ENCODE measurements around the gene AMPH.

The AMPH gene

DNA sequence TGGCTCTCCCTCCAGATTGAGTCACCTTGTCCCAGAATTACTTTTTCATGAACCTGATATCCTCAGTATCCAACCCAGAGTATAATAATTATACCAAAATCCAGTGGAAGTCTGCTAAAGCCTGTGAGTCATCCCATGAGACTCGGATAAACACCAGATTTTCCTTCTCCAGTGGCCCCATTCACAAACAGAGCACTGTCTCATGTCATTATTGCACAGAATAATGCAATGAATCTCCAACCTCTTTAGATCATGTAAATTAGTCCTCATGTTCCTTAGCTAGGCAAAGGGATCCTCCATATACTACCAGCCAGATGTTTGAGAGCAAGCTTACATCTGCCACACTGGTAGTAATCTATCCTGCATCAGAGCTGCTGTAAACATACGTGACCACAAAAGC lies 89.0 kb downstream of the AMPH start:
- DNase-seq (ENCODE audit: low read depth in 2 of 2) = peak; percentile 80 to 82

DNA sequence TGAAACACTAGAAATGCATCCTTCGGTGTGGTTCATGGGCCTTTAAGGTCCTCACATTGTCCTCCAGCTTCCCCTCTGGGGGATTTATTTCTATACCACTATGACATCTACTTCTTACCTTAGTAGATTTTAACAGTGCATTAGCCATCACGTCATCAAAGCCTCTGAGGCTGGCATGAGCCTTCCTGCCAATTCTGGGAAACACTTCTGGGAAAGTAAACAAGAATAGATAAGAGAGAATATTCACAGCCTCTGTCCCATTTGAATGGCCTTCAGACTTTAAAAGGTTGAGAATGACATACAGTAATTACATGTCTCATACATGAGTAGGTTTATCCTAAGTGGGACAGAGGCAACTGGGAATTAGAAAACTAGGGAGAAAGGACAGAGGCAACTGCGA lies 89.7 kb downstream of the AMPH start:
- DNase-seq (ENCODE audit: low read depth in 2 of 2) = no peak

DNA sequence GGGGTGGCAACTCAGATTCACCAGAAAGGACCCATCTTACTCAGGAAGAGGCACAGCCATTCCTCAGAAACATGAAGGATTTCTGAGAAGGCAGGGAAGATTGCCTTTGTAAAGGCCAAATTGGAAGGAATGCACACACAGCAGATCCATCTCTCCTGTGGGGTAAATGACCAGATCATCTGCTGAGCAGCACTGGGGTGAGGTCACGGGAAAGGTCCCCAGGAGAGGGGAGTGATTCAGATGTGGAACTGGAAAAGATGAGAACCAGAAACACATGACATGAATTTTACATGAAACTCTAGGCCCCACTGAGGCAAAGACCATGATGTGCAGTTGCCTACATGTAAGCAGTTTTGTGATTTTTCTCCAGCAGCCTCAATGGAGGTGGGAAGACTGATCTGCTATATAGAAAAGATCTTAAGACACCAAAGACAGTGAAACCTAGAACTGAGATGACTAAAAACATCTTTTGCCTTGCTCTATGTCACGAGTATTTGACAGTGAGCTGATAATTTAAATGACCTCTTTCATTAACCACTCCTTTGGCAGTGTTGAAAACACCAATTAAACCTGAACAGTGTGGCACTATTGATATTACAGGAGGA lies 91.6 kb downstream of the AMPH start:
- no peak for DNase-seq (ENCODE audit: low read depth in 2 of 2)

DNA sequence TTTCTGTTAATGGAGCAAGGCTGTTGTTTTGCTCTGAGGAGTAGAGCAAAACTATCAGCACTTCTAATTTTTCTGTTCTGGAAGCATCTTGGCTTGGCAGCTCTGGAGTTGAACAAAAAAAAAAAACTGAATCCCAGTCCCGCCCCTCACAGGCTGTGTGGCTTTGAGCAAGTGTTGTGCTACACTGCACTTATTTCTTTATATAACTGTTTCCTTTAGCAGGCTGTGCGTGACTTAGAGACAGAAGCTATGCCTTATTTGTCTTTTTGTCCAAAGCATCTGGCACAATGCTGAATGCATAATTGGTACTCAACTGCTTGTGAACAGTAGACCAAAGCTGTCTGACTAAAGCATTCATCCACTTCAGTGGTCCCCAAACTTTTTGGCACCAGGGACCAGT lies 96.1 kb downstream of the AMPH start:
- no peak for DNase-seq (ENCODE audit: low read depth in 2 of 2)

DNA sequence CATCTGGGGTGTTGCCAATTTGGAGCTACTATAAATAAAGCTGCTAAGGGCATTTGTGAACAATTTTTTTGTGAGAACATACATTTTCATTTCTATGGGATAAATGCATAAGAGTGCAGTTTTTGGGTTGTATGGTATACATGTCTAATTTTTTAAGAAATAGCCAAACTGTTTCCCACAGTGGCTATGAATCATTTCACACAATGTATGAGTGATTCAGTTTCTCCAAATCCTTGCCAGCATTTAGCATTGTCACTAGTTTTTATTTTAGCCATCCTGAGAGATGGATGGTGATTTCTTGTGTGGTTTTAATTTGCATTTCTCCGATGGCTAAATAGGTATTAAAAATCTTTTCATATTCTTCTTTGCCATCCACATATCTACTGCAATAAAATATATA lies 105.3 kb downstream of the AMPH start:
- no peak for DNase-seq (ENCODE audit: low read depth in 2 of 2)

DNA sequence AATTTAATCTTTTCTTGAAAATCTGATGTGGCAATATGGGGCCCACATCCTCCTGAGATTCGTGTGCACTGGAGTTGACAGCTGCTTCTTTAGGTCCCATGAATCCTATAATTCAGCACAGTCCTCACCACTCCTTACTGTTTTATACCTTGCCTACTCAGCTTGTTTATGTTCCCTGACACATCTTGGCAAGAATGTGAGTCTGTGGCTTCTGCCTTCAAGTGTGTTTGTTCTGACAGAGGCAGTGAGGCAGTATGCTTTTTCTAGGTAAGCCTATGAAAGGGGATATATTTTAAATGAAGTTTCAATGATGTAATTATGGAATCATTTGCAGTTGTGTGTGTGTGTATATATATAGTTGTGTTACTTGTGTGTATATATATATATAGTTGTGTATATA lies 106.4 kb downstream of the AMPH start:
- peak in 1 of 2 experiments; percentile 13 for DNase-seq (ENCODE audit: low read depth in 2 of 2)

DNA sequence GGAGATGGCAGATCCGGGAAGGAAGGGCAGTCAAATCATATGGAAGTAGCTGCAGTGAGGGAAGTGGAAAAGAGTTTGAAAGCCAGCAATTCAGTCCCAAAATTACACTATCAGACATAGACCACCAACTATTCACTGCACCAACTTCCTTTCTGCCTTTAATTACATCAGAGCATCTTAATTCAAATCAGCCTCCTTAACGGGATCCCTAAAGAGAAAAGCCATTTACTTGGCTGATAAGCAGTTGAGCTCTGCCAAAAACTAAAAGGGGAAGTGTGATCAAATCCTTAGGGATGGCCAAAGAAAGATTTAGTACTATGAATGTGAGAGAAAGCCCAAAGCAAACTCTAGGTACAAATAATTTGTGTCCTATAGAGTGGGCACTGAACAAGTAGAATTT lies 110.4 kb downstream of the AMPH start:
- no peak for DNase-seq (ENCODE audit: low read depth in 2 of 2)

DNA sequence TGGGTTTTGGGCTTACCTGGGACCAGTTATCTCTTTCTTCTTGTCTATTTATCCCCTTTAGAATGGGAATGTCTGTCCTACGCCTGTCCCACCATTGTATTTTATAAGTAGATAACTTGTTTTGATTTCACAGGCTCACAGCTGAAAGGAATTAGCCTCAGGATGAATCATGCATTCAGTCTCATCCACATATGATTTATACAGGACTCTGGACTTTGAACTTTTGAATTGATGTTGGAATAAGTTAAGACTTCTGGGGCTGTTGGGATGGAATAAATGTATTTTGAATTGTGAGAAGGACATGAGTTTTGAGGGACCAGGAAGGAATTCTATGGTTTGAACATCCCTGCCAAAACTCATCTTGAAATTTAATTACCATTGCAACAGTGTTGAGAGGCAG lies 112.6 kb downstream of the AMPH start:
- peak; percentile 52 to 54 for DNase-seq (ENCODE audit: low read depth in 2 of 2)

DNA sequence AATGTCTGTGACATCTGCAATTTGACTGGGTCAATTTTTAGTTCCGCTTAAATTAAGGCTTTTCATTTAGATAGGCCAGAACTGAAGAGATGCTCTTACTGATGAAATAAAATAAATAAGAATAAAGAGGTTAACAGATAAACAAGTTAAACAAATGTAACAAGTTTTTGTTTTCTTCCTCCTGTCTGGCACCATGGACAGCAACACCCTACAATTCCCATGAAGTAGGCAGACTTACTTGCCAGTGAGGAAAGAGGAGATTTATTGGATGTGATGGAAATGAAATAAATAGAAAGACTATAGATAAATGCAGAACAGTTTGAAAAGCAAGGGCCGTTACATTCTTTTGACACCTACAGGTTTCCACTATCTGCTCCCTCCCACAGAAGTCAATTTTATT lies 118.5 kb downstream of the AMPH start:
- no peak for DNase-seq (ENCODE audit: low read depth in 2 of 2)

DNA sequence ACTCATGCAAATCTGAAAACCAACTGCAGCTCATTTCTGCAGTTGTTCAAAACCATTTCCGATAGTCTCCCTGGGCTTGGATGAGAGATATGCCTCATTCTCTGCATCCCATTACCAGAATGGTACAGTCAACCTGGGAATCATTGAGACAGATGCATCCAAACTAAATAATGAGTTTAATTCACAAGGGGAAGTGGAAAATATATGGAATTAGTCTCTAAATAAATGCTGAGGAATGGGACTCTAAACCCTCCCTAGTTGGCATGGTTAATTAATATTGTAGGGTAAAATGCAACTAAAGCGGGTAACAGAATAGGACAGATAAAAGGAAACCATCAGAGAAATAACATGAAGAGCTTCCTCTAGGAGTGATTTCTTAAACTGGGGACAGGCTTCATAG lies 118.9 kb downstream of the AMPH start:
- no peak for DNase-seq (ENCODE audit: low read depth in 2 of 2)

DNA sequence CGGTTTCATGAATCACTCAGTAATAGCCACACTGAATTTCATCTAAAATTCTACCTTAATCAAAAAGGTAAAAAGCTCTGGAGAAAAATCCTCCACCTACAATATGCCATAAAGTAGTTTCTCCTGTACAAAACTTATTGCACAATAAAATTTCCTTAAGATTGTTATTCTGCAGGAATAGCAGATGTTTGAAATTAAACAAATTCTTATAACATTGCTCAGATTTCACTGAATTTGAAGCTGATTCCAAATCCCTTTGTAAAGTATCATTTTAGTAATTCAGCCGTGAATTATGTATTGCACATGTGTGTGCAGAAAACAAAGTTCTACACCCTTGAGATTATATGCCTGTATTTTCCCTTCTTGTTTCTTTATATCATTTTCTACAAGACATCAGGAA lies 123.8 kb downstream of the AMPH start:
- DNase-seq (ENCODE audit: low read depth in 2 of 2) = peak; percentile 53 to 55

DNA sequence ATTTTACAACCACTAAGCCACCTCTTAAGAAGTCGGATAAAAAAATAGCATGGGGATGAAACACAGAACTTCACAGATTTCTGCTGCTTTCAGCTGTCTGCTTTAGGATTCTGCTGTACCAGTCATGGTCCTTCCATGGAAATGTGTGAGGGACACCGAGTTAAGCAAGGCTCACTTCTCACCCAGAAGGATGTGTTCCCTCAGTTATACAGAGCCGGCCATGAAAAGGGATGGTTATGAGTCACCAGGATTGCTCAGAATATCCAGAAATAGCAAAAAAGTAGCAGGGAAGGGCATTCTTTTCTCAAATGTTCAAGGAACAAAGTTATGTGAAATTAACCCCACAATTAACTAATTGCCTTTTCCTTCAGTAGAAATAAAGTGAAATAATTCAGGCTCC lies 124.4 kb downstream of the AMPH start:
- peak; percentile 43 to 51 for DNase-seq (ENCODE audit: low read depth in 2 of 2)

DNA sequence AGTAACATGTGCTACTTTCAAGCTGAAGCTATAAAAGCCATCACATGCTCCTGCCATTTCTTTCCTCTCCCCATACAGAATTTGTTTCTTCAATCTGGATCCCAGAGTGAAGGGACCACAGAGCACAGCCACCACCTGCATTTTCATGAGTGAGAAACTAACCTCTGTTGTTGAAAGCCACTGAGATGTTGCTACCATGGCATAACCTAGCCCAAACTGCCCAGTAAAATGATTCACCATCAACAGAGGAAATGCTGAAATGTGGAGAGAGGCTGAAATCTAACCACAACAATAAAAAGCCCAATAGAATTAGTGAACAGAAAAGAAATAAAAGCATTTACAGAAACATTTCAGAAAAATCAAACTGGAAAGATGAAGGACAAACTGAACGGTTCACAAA lies 125.2 kb downstream of the AMPH start:
- no peak for DNase-seq (ENCODE audit: low read depth in 2 of 2)

DNA sequence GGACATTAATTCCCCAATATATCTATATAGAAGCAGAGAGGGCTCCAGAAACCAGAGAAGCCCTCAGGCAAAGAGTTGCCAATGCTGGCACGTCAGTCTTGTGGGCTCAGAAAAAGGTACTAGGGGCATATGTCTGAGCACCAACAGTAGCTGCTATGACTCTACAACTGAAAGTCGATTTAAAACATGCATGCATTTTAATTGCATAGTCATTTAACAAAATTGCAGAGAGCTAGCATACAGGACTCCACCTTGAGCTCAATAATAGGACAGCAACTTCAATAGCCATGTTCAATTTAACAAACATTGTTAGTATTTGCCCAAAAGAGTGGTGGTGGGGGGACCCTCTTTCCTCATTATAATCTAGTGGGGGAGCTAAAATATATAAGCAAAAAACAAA lies 126.5 kb downstream of the AMPH start:
- DNase-seq (ENCODE audit: low read depth in 2 of 2) = no peak

DNA sequence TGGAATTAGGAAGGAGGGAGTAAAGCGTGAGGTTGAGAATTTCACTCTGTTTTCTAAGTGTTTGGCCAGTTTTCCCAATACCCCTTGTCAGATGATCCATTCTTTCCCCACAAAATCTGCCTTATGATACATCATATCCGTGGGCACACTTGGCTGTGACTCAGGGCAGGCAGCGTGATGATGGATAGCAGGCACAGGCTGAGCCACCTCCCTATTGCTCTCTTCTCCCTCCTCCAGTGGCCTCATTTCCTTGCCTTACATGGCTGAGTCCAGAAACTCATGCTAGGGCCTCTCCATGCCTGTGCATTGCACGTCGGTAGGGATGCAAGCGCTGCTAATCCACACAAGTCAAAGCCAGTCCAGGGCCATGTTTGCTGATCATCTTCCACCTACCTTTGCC lies 128.3 kb downstream of the AMPH start:
- DNase-seq (ENCODE audit: low read depth in 2 of 2) = no peak

DNA sequence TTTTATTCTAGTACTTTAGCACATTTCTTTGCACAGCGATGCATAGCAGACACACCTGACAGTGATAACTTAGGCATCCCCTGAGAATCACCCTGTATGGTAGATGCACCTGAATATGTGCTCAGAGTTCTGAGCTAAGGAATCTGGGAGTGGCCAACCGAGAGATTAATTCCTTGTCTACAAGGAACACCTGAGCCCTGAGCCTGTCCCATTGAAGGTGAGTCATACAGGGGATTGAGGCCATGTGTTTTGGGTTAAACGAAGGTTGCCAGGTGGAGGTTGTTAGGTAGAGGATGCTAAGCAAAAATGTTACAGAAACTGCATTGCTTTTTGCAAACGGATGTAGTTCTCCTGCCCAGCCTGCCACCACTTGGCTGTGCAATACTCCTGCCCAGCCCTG lies 128.9 kb downstream of the AMPH start:
- no peak for DNase-seq (ENCODE audit: low read depth in 2 of 2)

DNA sequence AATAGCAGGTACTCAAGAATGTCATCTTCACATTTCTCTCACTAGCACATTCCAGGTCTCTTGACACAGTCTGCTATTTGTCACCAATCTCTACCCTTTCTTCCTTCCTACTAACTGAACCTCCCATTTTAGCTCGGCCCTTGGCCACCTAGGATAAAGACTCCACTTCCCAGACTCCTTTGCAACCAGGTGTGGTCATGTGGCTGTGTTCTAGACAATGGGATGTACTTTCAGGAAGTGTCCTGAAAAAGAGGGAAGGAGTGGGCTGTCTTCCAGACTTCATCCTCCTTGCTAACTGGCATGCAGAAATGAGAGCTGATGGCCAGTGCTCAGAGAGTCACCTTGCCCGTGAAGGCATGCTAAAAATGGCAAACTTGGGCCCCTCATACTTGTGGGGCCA lies 139.2 kb downstream of the AMPH start:
- DNase-seq (ENCODE audit: low read depth in 2 of 2) = no peak

DNA sequence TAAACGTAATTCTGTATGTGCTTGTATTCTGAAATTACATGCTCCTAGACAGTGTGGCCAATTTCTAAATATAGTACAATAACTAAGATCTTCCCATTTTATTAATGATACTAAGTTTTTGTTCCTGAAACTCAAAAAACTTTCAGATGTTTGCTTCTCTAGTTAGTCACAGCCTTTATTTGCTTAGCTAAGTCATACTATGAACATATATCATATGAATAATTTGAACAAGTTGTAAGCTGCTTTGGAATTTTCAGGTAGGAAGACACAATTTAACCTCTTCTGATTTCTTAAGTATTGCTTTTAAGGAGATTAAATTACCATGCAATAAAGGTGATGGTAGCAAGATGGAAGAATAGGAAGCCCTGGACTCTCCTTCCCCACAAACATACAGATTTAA lies 148.7 kb downstream of the AMPH start:
- DNase-seq (ENCODE audit: low read depth in 2 of 2) = no peak

DNA sequence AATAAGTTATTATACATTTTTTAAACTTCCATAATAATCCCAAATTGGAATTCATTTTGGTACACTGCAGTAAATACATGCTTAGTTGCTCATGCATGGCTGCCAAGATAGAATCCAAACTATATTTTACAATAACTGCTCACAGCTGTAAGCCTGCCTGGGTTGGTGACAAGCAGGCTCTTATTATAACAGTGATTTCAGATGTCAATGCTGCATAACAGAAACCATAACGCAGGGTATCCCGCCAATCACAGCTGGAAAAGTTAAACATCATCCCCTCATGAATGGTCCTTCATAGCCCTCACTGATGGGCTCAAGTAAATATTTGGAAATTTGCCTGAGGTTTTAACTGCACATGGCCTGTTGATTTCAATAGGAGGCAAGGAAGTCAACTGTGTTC lies 149.8 kb downstream of the AMPH start:
- no peak for DNase-seq (ENCODE audit: low read depth in 2 of 2)

DNA sequence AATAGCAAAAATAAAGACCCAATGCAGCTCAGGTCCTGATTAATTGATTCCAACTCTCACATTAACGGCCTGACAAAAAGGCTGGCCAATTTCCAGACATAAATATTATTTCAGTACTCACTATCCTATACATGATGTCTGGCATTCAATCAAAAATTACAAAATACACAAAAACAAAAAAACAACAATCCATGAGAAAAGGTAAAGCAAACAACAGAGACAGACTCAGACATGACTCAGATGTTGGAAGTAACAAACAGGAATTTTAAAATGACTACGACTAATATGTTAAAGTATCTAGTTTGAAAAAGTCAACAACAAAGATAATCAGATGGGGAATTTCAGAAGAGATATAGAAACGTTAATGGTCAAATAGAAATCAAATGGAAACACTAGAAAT lies 152.8 kb downstream of the AMPH start:
- no peak for DNase-seq (ENCODE audit: low read depth in 2 of 2)

DNA sequence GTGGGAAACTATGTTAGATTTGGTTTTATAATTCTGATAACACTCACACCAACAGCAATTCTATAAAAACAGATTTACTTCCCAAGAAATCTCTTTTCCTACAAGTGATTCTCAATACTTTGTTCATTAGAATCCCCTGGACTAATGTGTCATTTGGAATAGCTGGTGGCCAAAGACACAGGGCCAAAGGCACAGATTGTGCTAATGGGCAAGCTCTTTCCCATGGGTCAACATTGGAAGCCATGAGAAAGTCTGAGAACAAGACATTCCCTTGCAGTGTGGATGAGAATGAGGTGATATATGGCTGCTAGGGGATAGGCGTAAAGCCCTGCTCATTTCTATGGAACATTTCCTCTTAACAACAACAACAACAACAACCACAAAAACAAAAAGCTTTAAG lies 153.8 kb downstream of the AMPH start:
- no peak for DNase-seq (ENCODE audit: low read depth in 2 of 2)

DNA sequence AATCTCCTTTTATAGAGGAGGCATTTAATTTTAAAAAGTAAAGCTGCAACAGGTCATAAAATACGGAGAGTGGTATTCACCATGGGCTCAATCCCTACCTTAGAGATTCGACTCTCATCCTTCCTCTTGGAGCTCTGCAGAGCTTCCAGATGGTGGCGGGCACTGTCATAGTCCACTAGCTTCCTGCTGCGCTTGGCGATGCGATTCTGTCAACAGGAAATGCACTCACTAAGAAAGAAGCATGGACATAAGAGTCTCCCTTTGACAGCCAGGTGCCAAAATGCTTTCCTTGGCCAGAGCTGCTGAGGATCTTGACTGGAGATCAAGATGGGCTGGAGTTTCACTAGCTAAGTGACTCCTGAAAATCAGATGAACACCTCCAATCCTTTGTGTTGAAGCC lies 154.4 kb downstream of the AMPH start:
- no peak for DNase-seq (ENCODE audit: low read depth in 2 of 2)

DNA sequence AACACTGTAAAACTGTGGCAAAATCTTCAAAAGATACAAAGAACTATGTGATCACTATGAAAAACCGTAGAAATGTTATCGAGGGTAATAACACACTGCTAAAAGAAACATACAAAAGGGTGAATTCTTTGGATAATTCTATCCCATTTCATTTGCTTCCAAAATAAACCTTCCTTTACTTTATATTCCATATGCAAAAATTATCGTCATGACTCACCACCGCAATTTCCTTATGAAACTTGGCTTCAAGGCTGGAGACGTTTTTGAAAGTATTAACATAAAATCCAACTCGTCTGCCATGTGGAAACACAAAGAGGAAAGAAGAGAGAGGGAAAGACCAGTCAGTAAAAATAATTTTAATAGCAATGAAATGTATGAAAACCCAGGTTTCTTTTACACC lies 165.2 kb downstream of the AMPH start:
- peak in 1 of 2 experiments; percentile 50 for DNase-seq (ENCODE audit: low read depth in 2 of 2)
